GM11168 (cell line): ENCODE measurements around the gene AMOT.

Source experiments
- in situ Hi-C: fragments of 300-500 bp; cut with MboI; formaldehyde crosslinking; loops from one replicate; pipeline ENCODE4 v1.12.0; 2022; ENCODE audit warnings: low sequenced_read_pairs; ENCODE audit not compliant: unreplicated experiment

The AMOT gene

DNA sequence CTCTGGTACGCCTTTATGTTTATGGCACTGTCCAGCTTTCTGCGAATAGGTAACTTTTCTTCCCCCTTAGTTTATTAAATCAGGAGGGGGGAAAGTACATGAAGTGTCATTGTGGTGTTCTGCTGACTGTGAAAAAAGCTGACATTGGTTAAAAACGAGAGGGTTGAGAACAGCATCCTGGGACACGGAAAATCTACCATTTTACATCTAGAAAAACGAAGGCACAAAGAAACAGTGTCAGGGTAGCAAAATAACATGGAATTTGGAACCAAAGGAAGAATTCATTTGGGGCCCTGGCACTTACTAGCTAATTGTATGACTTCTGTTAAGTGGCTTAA lies 1.2 kb upstream of the AMOT start:
- in situ Hi-C loops, result no loop called here

DNA sequence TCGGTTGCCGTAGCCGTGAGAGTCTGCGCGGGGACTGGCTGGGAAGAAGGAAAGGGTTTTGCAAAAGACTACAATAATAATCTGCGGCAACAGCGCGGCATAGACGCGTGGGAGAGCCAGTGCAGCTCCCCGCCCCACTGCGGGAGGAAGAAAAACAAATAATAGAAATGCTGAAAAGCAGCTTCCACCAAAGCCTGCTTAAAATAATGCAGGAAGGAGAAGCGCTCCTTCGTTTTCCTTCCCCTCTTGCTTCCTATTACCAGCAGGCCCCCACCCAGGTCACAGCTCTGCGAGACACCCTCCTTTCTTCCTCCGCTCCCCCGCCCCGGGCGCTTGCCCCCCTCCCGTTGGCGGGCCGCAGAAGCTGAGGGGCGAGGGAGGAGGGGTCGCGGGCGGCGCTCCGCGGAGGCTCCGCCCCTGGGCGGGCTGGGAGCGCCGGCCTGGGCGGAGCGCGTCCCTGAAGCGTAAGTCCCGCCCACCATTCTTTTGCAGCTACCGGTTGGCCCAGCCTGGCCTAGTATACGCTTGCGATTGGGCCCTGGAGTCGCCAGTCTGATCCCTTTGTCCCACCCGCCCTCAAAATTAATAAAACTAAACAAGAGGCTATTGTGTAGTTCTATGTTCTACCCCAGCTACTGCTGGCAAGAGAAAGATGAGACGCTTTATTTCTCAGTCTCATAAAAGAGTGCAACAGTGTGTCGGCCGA lies 636 bp upstream of the AMOT start:
- in situ Hi-C loops, result no loop called here

DNA sequence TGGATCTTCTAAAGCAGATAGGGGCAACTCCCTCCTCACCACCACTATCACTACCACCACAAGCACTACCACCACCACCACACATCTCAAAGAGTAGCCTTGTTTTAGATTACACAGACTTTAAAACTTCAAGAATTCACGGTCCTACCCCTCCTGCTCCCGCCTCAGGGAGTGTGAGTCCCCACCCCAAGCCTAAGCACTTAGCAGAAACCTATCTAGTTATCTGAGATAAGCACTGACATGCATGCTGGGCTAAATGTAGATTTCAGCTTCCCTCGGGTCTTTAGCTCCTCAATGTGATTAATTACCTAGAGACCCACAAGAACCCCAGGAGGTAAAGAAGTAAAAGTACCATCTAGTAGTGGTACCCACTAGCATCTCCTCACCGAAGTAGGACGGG lies 775 bp downstream of the AMOT start:
- in situ Hi-C loops, result no loop called here

DNA sequence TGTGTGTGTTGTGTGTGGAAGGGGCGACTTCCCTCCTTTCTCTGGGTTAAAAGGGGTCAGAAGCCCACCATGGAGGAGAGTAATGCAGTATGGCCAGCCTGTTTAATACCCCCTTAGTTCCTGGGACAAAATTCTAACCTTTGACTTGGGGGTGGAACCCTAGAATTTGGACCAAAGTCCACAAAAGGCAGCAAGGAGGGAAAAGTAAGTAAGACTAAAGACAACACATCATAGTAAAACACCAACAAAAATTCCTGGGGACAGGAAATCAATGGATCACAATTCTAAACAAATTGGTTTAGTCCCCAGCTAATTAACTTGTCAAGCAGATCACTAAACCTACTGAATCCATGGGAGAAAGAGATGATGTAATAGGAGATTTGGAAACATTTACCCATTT lies 3.1 kb downstream of the AMOT start:
- in situ Hi-C loops, result no loop called here

DNA sequence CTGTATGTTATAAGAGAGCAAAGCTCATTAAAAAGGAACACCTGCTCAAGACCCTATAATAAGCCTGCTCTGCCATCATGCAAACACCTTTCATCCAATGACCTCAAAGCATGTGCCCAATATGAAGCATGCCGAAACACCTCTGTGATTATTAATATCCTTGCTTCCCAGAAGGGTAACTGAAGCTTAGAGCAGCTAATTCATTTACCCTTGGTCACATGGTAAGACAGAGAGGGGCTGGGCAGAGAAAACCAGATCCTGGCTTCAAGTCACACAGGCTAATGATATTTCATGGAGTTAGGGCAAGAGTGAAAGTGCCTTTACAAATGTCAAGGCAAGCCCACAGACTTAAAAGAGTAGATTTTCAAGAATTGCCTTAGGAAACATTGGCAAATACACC lies 5.6 kb downstream of the AMOT start:
- in situ Hi-C loops, result no loop called here

DNA sequence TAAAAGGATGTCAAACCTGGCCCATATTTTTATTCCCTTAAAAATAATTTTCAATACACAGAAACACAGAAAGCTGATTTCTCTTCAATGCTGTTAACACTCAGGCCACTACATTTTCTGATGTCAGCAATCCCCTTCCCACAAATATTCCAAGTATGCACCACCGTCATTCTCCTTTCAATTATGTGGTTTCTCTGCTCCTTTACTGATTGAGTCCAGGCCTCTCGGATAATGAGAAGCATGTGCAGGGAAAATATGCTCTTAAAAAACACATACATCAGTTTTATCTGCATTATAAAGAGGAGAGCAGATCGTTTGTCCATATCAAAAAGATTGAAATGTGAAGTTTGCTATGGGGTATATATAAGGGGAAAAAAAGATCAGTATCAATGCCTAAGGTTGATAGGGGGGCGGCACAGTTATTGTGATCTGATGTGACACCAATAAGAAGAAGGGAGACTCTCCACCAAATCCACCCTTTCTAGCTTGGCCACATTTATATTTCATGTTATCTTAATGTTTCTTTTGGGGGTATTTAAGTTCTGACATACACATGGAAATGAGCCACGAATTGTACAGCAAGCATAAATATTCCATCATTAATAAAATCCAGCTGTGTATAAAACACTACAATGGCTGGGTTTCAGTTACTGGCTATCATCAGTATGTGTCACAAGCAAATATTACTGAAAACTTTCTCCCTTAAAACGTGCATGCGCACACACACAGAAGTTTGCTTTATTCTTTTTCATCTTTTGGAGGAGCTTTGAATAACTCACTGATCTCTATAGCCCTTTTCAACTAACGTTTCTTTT lies 6.4 kb downstream of the AMOT start:
- in situ Hi-C loops, result no loop called here

DNA sequence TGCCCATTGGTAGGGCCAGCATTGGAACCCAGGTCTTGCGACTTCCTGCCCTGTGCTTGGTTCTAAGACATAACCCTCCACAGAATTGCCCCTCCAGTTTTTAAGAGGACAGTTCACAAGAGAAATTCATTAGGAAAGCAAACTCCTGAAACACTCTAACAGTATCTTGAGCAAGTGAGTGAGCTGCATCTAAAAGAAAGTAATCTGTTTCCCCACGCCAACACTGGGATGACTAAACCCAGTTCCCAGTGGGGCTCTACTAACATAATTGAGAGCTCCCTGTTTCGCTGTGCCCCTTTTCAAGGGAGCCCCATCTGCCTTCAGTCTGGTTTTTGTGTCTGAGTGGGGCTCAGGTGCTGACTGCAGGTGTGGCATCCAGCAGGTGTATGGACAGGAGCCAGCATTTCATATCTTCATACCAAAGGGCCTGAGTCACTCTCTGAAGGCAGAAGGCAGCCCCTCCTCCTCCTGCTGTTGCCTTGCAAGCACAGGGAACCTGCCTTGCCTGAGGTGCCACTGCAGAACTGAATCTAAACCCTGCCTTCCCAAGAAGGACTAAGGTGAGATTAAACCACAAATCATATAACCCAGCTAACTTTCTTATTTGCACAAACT lies 8.0 kb downstream of the AMOT start:
- in situ Hi-C loops, result no loop called here

DNA sequence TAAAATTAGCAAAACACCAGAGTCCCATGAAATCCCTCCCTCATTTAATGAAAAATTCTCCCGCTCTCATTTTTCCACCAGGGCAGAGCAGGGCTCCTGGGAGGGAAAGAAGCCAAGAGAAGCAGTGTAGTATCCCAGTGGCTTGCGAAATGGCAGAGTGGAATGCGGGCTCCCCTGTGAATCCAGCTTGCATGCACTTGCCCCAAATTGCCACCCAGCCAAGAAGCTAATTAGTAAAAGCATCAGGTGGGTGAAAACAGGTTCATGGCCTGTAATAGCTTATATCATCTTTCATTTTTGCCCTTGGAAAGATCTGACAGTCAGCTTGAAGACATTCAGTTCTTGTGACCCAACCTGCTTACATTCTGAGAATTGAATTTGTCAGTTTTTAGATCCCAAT lies 10.1 kb downstream of the AMOT start:
- in situ Hi-C loops, result no loop called here

DNA sequence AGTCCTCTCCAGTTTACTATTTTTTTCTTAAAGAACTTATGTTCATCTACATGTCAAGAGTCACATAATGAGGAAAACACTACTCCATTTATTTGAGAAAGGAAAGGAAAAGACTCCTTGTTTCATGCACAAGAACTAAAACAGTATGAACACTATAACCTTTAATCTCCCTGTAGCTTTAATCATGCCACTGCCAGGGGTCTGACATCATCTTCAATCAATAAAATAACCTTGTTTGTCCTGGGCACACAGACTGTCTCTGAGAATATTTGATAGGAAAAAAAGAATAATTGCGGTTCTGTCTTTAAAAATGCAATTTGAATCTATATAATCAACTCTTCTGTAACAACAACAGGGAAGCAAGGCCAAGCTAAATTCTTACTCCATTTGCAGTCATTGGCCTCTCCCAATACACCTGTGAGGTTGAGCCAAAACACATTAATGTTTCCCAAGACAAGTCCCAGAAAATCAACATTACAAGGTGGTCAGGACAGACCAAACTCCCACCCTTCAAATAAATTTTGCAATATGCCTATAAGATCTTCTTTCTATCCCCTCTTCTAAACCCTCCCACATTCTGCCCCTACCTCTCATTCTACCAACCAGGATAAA lies 13.2 kb downstream of the AMOT start:
- in situ Hi-C loops, result no loop called here

DNA sequence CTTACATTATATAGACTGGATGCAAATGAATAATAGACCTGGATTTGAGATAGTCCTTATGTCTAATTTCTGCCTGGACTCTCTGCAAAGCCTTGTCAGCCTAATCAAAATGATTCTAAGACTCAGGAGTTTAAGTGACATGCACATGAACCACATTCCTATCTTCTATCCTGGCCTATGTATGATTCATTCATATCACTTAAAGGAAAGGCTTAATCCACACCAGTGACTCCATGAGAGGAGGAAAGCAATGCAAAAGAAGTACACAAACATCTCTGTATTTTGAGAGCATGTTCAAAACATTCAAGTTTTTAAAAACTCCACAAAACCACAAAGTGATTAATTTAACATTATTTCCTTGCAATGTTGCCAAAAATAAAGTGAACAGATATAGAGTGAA lies 14.6 kb downstream of the AMOT start:
- in situ Hi-C loops, result no loop called here

DNA sequence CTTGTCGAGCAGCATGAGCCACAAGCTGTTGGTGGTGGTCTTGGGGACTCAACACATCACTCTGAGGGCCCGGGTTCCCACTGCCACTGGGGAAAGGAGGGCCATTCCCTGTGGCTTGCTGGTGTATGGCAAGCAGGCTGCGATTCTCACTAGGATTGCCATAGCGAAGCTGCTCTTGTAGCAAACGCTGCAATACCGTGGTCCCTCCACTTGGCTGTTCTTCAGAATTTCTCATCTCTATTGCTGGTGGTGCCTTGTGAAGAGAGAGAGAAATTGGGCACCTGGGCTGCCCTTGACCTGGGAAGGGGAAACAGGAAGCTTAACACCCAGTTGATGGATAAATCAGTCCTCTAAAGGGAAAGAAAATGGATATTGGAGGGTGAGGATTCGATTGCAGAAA lies 17.7 kb downstream of the AMOT start:
- in situ Hi-C loops, result no loop called here

DNA sequence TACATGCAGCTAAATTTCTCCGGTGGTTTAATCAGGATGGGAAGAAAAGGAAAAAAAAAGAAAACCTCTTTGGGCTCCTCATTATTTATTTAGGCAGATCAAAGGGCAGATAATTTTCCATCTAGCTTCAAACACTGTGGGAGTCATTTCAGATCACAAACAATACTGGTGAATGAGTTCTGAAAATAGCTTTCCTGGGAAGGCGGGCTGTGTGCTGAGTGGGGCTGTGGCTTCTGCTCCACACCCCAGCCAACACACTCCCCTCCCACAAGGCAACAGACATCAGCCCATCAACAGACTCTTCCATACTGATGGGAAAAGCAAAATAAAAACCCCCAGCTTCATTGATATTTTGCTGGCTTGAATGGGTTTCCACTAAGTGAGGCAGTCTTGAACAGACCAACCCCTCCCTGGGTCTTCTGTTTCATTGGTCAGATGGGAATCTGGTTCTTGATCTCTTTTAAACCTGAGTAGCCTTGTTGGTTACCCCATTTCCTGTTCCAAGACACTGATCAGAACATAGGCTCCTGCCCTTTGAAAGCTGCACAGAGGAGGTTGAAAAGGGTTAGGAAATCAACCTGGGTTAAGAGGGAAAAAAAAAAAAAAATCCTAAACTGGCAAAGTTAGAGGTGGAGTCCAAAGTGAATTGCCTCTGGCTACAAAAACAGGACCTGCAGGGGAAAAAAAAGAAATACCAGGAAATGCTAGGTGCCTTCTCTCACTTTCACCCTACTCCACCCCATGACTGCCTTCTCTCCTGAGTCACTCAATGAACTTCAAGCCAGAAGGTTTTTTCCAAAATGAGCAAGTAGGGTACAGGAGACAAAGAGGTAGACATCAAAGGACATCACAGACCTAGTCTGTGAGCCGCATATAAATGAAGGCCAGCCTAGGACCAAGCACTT lies 20.0 kb downstream of the AMOT start:
- in situ Hi-C loops, result no loop called here

DNA sequence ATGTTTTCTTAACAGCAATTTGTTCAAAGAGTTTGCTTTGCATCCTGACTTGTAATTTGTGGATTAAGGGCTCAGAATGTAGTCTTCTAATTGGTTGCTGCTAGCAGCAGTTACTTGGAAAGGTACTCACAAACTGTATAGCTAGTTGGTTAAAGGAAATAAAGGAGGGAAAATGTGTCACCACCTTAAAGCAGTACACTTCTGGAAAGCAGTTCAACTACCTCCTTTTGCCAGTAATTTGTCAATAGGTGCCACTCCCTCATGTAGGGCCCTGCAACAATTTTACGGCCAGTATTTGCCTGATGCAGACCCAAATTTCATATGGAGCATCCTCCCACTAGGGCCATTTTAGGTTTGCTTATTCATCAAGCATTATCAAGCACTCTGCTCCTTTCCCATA lies 20.8 kb downstream of the AMOT start:
- in situ Hi-C loops, result no loop called here

DNA sequence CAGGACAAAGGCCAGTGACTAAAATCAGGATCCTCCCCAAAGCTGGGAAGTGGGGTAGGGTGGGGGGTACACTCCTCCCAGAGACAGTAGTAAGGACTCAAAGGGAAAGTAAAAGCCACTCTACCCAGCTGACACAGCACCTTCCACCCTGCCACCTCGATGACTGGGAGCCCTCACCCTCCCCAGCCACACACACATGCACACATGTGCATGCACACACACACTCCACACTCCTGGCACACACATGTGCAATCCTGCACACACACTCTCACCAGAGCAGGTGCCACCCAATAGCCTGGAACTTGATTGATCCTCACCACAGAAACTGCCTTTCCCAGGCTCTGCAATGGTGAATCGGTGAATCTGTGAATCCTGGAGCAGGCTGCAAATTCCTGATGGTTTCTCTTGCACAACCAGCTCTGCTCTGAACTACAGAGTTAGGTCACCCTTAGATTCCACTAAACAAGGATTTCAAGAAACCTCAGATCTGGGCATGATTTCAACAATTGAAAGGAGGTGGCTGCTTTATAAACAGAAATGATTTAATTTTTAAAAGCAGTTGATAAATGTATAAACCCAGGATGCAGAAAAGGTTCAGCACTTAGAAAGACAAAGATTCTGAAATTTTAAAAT lies 21.5 kb downstream of the AMOT start:
- in situ Hi-C loops, result no loop called here

DNA sequence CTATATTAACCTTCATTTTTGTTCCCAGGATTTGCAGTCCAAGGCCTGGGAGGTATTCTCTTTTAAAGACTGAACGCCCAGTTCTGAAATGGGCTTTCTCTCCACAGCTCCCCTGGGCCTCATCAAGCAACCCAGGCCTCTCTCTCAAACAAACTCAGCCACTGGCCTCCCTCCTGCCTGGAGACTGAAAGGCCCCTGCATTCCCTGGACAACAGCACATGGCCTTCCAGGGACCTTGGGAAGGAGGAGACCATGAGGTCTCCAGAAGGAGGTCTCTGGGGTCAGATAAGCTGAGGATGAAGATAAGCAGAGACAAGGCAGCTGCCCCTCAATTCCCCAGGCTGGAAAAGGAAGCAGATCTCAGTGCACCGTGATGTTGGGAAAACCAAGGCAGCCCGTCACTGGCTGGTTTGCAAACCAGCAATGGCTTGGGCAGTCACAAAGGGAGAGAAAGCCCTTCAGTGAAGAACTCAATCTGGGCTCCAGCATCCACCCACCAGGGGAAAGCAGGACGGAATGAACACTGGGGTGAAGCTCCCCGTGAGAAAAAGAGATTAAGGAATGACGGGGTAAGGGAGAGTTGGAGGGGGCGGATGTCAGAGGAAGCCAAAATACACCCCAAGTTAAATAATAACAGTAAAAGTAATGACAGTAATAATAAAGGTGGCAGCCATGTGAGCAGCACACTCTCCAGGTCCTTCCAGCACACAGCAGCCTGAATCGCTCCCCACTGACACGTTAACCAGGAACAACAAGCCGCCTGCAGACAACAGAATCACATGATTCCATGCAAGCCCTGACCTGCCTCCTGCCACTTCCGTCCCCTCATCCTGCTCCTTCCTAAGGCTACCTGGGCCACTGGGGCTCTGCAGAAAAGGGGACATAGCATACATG lies 22.3 kb downstream of the AMOT start:
- in situ Hi-C loops, result no loop called here

DNA sequence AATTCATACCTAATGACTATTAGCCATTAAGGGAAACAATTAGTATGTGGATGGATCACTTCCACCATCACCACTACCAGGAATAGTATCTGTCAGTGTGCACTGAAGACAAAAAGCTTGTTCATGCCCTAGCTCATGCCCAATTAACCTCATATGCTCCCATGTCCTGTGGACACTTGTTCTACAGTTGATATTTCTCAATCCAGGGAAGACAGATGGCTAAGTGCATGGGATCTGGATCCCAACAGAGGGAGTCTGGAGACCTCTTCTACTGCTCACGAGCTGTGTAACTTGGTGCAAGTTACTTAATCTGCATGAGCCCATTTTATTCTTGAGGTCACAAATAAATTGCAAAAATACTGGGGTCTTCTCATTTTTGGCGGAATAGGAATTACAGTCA lies 23.7 kb downstream of the AMOT start:
- in situ Hi-C loops, result no loop called here

DNA sequence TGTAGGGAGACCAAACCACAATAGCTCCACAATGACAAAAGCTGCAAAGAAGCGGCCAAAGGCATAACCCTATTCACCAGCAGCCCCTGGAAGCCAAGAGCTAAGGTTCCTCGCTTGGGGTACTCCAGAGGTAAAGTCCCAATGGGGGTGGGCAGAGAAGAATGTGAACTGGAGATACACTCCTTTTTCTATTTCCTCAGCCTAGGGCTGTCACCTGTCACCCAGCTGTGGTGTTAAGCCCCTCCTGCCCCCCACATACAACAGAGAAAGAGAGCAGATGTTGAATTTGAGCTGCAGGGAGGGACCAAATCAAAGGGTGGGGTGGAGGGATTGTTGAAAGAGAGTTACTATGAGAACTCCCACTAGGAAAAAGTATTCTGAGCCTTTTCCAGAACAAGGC lies 26.1 kb downstream of the AMOT start:
- in situ Hi-C loops, result no loop called here

DNA sequence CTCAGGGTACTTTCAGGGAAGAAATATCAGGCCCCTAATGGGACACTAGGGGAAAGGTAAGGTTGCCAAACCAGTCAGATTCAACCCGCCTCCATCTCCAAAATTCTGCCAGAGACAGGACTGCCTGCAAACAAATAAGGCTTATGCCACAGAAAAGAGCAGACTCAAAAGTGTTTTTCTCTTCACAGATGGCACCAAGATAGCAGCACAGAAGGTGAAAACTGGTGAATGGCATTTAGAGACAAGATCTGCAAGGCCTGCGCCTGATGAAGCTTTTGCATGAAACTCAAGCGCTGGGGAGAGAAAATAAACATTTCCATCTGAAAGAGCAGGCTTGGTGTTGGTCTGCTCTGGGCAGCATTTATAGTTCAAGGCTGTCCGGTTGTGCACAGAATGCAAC lies 27.9 kb downstream of the AMOT start:
- in situ Hi-C loops, result no loop called here

DNA sequence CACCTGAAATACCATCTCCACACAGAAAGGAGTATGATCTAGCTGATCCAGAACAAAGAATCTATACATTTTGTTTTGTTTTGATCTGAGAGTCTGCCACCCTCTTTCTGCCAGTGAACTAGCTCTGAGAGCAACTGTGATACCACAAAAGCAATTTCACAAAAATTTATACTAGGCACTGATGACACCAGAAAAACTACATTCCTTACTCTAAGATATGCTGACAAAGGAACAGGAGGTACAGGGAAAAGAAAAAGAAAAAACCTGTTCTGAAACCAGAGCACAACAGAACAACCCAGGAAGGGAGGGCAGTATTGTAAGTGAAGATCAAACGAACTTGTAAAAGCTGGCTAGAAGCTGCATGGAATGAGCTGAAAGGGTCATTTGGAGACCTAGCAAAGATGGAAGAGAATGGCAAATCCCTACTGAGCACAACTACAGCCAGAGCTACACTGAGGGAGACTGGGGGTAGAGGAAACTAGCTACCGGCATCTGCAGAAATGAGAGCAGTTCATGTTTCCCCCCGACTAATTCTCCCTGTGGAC lies 31.9 kb downstream of the AMOT start:
- in situ Hi-C loops, result no loop called here
